Memory B cell (primary cell): ENCODE results near the gene NOA1.
"Not testable (repeated sequence)": the region's sequence is repeated elsewhere in the genome, so short reads cannot be mapped to it uniquely, and the experiment has no call there.

ENCODE experiments used
- ATAC-seq: fragments of 150-1000 bp; cut with Tn5 transposase; 2 replicates; pipeline ENCODE4 v1.10.0; 2021; ENCODE audit warnings: low read depth, mild to moderate bottlenecking, moderate library complexity
- DNase-seq, 2 donors: peaks; one replicate each; pipeline ENCODE4 v3.0.0; 2022; ENCODE audit warnings: low spot score in 2 of 2
- H3K27ac Mint-ChIP-seq: one replicate; pipeline ENCODE4 v1.8.0; 2022; ENCODE audit warnings: mild to moderate bottlenecking, moderate library complexity, mixed read lengths
- H3K27me3 Mint-ChIP-seq: one replicate; pipeline ENCODE4 v1.8.0; 2022; ENCODE audit warnings: mixed read lengths
- H3K36me3 Mint-ChIP-seq: one replicate; pipeline ENCODE4 v1.8.0; 2022; ENCODE audit warnings: mild to moderate bottlenecking, mixed read lengths
- H3K4me1 Mint-ChIP-seq: one replicate; pipeline ENCODE4 v1.8.0; 2022; ENCODE audit warnings: mixed read lengths
- H3K4me3 Mint-ChIP-seq: one replicate; pipeline ENCODE4 v1.8.0; 2022; ENCODE audit warnings: mild to moderate bottlenecking, moderate library complexity, mixed read lengths
- H3K9me3 Mint-ChIP-seq: one replicate; pipeline ENCODE4 v1.8.0; 2022; ENCODE audit warnings: mixed read lengths

Gene NOA1

DNA sequence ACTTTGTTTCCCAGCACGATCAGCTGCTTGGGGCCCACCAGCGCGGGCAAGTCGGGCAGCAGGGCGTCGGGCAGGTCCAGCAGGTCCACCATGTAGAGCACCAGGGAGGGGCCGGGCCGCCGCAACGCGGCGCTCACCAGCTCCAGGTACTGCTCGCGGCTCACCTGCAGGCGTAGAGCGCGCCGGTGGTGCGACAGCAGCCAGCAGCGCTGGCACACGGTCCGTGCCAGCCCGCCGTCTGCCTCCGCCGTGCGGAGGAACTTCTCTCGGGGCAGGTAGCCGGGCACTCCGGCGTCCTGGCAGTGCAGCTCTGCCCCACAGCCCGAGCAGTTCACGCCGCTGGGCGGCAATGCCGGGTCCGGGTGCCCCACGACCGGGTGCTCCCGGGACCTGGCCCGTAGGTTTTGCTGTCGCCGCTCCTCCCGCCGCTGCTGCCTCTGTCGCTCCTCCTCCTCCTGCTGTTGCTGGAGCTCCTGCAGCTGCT is 527 bp downstream of the NOA1 start:
- peak overlapping the region; percentile 96 for H3K4me3 Mint-ChIP-seq
- peak overlapping the region; percentile 98 for H3K27ac Mint-ChIP-seq
- H3K36me3 Mint-ChIP-seq = peaks cover 21% of the 10 kb centered on the region
- peak; percentile 32 for ATAC-seq
- H3K4me1 Mint-ChIP-seq = peaks cover 28% of the 10 kb centered on the region
- no peaks in the 10 kb centered on the region for H3K27me3 Mint-ChIP-seq
- peak; percentile 42 to 56 for DNase-seq
- H3K9me3 Mint-ChIP-seq = no peaks in the 10 kb centered on the region

DNA sequence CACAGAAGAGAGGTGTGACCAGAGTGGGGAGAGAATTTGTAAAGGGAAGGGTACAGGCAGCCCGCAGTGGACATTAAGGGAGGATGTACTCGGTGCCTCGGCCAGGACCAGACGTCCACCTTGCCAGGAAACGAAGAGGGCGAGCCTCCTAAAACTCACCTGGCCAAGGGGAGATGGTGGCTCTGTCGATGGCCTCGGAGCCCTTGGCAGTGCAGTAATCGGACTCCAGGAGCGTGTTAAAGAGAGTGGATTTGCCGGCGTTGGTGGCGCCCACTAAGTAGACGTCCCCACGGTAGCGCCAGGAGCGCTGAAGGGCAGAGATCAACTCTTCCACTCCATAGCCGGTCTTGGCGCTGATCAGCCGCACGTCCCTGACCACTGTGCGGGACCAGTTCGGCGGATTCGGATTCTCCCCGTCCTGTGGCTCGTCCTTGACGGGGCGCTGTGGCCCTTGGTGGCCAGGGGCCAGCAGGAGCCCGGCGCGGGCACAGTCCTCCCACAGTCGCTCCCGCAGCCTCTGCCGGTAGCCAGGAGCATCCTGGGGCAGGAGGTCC is 1.0 kb downstream of the NOA1 start:
- Mint-ChIP-seq H3K36me3 (peaks cover 23% of the 10 kb centered on the region), H3K27me3 (no peaks in the 10 kb centered on the region), H3K27ac (peak overlapping the region; percentile 74), H3K4me1 (peaks cover 24% of the 10 kb centered on the region), H3K9me3 (no peaks in the 10 kb centered on the region), H3K4me3 (peak overlapping the region; percentile 96)
- DNase-seq (peak in 1 of 2 donors; percentile 17), ATAC-seq (no peak)

DNA sequence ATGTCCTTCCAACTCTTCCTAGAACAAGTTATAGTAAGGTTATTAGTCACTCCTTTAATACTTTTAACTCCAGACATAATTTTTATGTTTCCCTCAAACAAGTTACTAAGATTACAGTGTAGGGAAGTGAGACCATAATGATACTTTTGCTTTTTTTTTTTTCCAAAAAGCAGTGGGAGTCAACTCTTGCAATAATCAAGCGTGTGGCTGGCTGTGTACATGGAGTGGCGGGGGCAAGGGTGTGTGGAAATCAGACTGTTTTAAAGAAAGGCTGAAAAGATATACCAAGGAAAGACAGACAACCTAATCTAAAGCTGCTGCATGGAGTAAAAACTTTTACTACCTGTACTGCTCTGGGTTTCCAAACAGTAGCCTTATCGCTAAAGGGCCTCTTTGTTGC is 4.1 kb downstream of the NOA1 start:
- Mint-ChIP-seq H3K27ac (no peak overlapping the region), H3K9me3 (no peaks in the 10 kb centered on the region), H3K4me1 (peaks cover 12% of the 10 kb centered on the region), H3K36me3 (peaks cover 31% of the 10 kb centered on the region), H3K4me3 (no peak overlapping the region), H3K27me3 (no peaks in the 10 kb centered on the region)
- ATAC-seq (no peak), DNase-seq (no peak)

DNA sequence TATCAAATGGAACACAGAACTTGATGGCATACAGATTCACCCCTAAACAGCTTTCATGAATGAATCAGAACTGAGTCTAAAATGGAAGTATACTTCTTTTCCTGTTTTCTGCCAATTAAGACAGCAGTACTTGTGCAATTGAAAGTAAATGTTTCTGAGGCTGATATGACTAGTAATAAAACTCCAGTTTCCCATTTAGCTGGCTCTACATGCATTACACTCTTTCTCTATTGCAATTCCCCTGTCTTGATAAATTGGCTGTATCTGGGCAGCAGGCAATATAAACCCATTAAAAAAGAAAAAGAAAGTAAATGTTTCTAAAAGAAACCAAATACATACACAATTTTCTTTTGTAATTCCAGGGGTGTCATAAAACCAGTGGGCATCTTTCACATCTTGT is 4.6 kb downstream of the NOA1 start:
- H3K27ac Mint-ChIP-seq = no peak overlapping the region
- H3K36me3 Mint-ChIP-seq = peaks cover 31% of the 10 kb centered on the region
- H3K4me3 Mint-ChIP-seq = no peak overlapping the region
- H3K9me3 Mint-ChIP-seq = no peaks in the 10 kb centered on the region
- no peaks in the 10 kb centered on the region for H3K27me3 Mint-ChIP-seq
- H3K4me1 Mint-ChIP-seq = peaks cover 12% of the 10 kb centered on the region
- ATAC-seq (no peak), DNase-seq (no peak)

DNA sequence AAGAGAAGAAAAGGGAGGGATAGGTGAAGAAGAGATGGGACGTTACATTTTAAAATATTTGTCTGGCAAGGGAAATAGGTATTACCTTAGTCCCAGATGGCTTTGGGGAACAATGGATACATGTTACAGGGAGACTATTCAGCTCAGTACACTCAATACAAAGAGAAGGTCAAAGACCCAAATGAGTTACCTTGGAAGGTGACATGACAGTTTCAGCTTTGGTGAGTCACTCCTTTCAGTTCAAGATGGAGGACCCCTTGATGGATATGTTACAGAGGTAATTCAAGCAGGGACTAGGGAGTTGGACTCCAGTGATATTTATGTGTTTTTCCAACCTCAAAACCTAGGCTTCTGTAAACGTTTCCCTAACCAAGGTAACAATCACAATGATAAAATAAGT is 5.0 kb downstream of the NOA1 start:
- Mint-ChIP-seq H3K27me3 (no peaks in the 10 kb centered on the region), H3K36me3 (peaks cover 33% of the 10 kb centered on the region), H3K27ac (no peak overlapping the region), H3K9me3 (no peaks in the 10 kb centered on the region), H3K4me1 (peaks cover 12% of the 10 kb centered on the region), H3K4me3 (no peak overlapping the region)
- no peak for ATAC-seq
- DNase-seq = no peak

DNA sequence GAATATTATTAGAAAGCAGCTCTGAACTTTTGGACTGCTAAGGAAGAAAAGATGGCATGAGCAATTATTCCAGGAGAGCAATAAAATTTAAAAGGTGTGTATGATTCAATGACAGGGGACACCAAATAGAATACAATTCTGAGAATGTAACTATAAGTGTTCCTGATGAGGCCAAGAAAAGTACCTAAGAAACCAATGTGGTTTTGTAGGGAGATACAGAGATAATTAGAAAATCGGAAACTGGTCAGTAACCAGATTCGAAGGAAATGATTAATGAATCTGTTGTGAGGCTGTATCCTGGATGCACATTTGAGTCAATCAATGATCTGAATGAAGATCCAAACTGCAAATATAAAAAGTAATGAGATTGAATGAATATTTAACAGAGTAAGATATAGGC is 6.0 kb downstream of the NOA1 start:
- H3K4me1 Mint-ChIP-seq = peaks cover 12% of the 10 kb centered on the region
- H3K36me3 Mint-ChIP-seq = peaks cover 38% of the 10 kb centered on the region
- H3K9me3 Mint-ChIP-seq = no peaks in the 10 kb centered on the region
- no peak overlapping the region for H3K27ac Mint-ChIP-seq
- no peak overlapping the region for H3K4me3 Mint-ChIP-seq
- H3K27me3 Mint-ChIP-seq = no peaks in the 10 kb centered on the region
- DNase-seq (no peak), ATAC-seq (no peak)

DNA sequence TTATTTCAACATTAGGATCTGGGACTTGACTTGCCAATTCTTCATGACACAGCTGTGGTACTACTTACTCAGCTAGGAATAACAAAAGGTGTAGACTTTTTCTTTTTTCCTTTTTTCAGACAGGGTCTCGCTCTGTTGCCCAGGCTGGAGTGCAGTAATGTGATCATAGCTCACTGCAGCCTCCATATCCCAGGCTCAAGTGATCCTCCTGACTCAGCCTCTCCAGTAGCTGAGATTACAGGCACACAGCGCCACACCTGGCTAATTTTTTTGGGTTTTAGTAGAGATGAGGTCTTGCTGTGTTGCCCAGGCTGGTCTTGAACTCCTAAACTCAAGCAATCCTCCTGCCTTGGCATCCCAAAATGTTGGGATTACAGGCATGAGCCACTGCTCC is 16.3 kb downstream of the NOA1 start:
- no peaks in the 10 kb centered on the region for H3K4me1 Mint-ChIP-seq
- no peak for DNase-seq
- H3K27ac Mint-ChIP-seq = no peak overlapping the region
- no peaks in the 10 kb centered on the region for H3K9me3 Mint-ChIP-seq
- no peak overlapping the region for H3K4me3 Mint-ChIP-seq
- ATAC-seq = no peak
- H3K36me3 Mint-ChIP-seq = peaks cover 12% of the 10 kb centered on the region
- no peaks in the 10 kb centered on the region for H3K27me3 Mint-ChIP-seq

DNA sequence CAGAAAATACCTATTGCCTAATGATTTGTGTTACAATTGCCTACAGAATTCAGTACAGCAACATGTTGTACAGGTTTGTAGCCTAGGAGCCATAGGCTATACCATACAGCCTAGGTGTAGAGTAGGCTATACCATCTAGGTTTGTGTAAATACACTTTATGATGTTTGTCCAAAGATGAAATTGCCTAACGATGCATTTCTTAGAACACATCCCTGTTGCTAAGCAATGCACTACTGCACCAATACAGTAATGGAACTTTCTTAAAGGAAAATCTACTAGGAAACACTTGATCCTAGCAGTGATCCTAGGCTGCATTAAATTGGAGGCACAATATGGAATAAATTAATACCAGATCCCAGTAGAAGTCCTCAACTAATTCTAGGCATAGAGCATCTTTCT is 18.3 kb downstream of the NOA1 start:
- DNase-seq (no peak), ATAC-seq (no peak)
- H3K36me3 Mint-ChIP-seq = peaks cover 6% of the 10 kb centered on the region
- no peak overlapping the region for H3K4me3 Mint-ChIP-seq
- no peaks in the 10 kb centered on the region for H3K27me3 Mint-ChIP-seq
- H3K4me1 Mint-ChIP-seq = no peaks in the 10 kb centered on the region
- H3K9me3 Mint-ChIP-seq = no peaks in the 10 kb centered on the region
- H3K27ac Mint-ChIP-seq = no peak overlapping the region

DNA sequence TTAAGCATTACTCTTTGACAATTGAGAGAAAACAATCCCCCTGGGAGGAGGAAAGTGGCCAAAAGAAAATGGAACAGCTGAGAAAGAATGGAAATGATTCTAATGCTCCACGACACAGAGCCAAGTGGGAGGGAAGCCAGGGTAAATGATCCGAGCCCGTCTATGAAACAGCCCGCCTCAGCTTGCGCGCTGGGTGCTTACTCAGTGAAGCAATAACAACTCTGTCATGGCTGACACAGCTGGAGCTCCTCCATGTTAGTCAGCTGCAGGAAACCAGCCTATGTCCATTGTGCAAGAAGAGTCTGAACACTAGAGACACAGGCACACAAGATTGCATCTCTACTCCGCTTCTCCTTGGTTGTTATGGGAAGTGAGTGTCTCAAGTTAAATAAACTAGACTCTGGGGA is 19.3 kb downstream of the NOA1 start:
- H3K4me1 Mint-ChIP-seq = no peaks in the 10 kb centered on the region
- no peak for ATAC-seq
- H3K9me3 Mint-ChIP-seq = no peaks in the 10 kb centered on the region
- H3K4me3 Mint-ChIP-seq = no peak overlapping the region
- DNase-seq = no peak
- H3K36me3 Mint-ChIP-seq = peaks cover 6% of the 10 kb centered on the region
- no peaks in the 10 kb centered on the region for H3K27me3 Mint-ChIP-seq
- H3K27ac Mint-ChIP-seq = no peak overlapping the region

DNA sequence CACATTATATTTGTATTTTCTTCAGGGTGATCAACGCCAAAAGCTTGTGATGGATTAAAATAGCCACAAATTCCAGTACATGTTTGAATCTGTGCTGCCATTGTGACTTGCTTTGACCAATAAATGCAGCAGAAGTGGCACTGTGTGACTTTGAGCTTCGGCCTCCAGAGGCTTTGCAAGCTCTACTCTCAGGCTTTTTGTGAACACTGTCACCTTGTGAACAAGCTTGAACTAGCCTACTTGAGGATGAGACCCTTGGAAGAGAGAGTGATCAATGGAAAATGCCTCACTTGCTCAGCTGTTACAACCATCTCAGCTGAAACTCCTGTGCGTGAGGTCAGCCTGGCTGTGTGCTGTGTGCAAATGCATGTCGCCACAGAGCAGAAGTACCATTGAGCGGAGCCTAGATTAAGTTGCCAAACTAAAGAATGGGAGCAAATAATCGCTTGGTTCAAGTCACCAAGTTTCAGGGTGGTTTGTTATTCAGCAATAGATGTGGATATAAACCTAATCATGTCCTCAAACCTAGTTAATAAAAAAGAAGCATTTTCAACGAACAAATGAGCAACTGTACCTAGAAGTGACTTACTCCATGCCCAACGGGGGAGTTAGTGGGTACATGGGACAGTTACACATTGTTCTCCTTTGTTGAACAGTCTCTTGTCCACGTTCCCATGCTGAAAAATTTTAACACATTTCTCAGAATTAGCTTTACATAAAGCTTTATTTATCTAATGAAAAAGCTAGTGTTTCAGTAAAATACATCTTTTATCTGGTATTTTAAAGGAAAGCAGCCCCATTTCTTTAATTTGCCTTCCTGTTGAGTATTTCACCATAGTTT is 23.5 kb downstream of the NOA1 start:
- Mint-ChIP-seq H3K36me3 (no peaks in the 10 kb centered on the region), H3K27me3 (no peaks in the 10 kb centered on the region), H3K4me3 (no peak overlapping the region), H3K4me1 (no peaks in the 10 kb centered on the region), H3K27ac (no peak overlapping the region), H3K9me3 (no peaks in the 10 kb centered on the region)
- DNase-seq (no peak), ATAC-seq (no peak)

DNA sequence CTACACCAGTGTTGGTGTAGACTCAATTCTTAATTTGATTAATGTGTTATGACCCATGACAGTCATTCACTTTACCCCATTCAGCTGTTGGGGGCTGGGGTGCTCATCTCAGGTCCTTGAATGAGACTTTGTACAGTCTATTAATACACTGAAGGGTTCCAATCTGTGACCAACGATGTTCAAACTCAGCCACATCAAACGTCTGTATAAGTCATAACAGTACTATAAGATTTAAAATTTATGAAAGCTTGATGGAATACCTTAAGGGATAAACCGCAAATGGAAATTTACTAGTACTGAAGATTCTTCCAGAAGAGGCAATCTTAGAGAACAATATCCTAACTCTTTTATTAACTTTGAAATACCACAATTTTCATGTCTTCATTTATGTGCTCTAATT is 36.0 kb downstream of the NOA1 start:
- Mint-ChIP-seq H3K36me3 (peaks cover 17% of the 10 kb centered on the region), H3K4me3 (no peak overlapping the region), H3K27me3 (no peaks in the 10 kb centered on the region), H3K27ac (peak overlapping the region; percentile 35), H3K4me1 (no peaks in the 10 kb centered on the region), H3K9me3 (no peaks in the 10 kb centered on the region)
- DNase-seq (no peak), ATAC-seq (no peak)

DNA sequence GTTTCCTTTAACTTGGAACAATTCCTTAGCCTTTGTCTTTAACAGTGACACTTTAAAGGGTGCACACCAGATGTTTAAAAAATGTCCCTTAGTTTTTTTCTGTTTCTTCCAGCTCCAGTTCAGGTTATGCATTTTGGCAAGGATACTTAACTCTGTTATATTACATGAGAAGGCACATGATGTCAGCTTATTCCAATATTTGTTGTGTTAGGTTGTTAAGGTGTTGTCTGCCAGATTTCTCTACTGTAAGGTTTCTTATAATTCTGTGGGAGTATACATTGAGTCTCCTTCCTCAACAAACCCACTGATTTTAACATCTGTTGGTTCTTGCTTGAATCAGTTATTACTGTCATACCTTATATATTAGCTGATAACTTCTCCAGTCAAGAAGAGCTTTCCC is 36.4 kb downstream of the NOA1 start:
- DNase-seq = no peak
- Mint-ChIP-seq H3K36me3 (peaks cover 17% of the 10 kb centered on the region), H3K27me3 (no peaks in the 10 kb centered on the region), H3K4me1 (no peaks in the 10 kb centered on the region), H3K4me3 (no peak overlapping the region), H3K9me3 (no peaks in the 10 kb centered on the region), H3K27ac (peak overlapping the region; percentile 35)
- ATAC-seq = no peak

DNA sequence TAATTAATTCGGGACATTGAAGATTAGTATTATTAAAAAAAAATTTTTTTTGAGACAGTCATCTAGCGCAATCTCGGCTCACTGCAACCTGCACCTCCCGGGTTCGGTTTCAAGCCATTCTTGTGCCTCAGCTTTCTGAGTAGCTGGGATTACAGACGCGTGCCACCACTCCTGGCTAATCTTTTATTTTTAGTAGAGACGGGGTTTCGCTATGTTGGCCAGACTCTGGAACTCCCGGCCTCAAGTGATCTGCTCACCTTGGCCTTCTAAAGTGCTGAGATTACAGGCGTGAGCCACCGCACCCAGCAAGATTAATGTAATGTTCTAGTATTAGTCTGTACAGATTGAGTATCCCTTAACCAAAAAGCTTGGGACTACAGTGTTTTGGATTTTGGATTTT is 37.0 kb downstream of the NOA1 start:
- ATAC-seq = no peak
- Mint-ChIP-seq H3K4me1 (no peaks in the 10 kb centered on the region), H3K27me3 (no peaks in the 10 kb centered on the region)

DNA sequence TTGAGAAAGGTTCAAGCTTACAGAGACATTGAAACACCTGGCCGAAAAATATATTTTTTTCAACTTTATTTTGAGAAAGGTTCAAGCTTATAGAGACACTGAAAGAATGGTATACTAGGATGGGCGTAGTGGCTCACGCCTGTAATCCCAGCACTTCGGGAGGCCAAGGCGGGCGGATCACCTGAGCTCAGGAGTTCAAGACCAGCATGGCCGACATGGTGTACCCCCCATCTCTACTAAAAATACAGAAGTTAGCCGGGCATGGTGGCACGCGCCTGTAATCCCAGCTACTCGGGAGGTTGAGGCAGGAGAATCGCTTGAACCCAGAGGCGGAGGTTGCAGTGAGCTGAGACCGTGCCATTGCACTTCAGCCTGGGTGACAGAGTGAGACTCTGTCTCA is 37.6 kb downstream of the NOA1 start:
- not testable (repeated sequence) for ATAC-seq, H3K27ac Mint-ChIP-seq, H3K27me3 Mint-ChIP-seq, H3K4me1 Mint-ChIP-seq, H3K9me3 Mint-ChIP-seq, DNase-seq, H3K4me3 Mint-ChIP-seq
- peaks cover 17% of the 10 kb centered on the region for H3K36me3 Mint-ChIP-seq

More for the DNA sequence above, 37.0 kb downstream of the NOA1 start:
- no peak for DNase-seq
- no peaks in the 10 kb centered on the region for H3K9me3 Mint-ChIP-seq
- no peak overlapping the region for H3K27ac Mint-ChIP-seq
- H3K4me3 Mint-ChIP-seq = no peak overlapping the region
- H3K36me3 Mint-ChIP-seq = peaks cover 17% of the 10 kb centered on the region

DNA sequence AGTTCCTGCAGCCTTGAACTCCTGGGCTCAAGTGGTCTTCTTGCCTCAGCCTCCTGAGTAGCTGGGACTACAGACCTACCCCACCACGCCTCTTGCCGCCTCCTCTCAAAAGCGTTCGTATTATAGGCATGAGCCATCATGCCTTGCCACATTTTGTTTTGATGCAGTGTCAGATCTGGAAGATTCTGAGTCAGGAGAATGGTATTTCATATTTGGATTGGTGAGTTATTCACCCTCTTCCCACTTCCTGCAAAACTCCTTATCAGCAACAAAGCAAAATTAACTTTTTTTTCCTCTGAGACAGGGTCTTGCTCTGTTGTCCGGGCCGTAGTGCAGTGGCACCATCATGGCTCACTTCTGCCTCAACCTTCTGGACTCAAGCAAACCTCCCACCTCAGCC is 40.1 kb downstream of the NOA1 start:
- no peak for ATAC-seq
- H3K27ac Mint-ChIP-seq = peak overlapping the region; percentile 3
- H3K4me3 Mint-ChIP-seq = no peak overlapping the region
- H3K27me3 Mint-ChIP-seq = no peaks in the 10 kb centered on the region
- H3K4me1 Mint-ChIP-seq = peaks cover 2% of the 10 kb centered on the region
- peaks cover 19% of the 10 kb centered on the region for H3K36me3 Mint-ChIP-seq
- DNase-seq = no peak
- H3K9me3 Mint-ChIP-seq = no peaks in the 10 kb centered on the region
